ENCODE data around the gene ENDOG.

- no peak for TF ChIP-seq POLR2AphosphoS5 (IDR thresholded peaks at IDR 0.05; ENCODE audit: borderline replicate concordance, low read depth, low read length)
- TF ChIP-seq EZH2 (IDR thresholded peaks at IDR 0.05) = no peak
- no peak for TF ChIP-seq FOXP2 (optimal IDR thresholded peaks at IDR 0.05; ENCODE audit: control extremely low read depth, extremely low read length, insufficient read depth)
Measured at GRCh38 chr9:128823362-128823902, 5.1 kb downstream of the ENDOG start.
